Fibroblast of lung (primary cell): Measurements from ENCODE around the gene MEX3A.
"Not testable (repeated sequence)": the region's sequence is repeated elsewhere in the genome, so short reads cannot be mapped to it uniquely, and the experiment has no call there.

Source experiments
- EZH2 ChIP-seq: IDR thresholded peaks from 2 replicates; pipeline ENCODE4 v1.5.1; 2012; ENCODE audit warnings: low read length, control low read depth, mild to moderate bottlenecking; ENCODE audit errors: missing control alignments
- TF ChIP-seq, protein P1 (sequence below), 2 donors: IDR thresholded peaks in 1 of 2; conservative IDR thresholded peaks in 1 of 2; 1 replicate in 1 of 2; 2 replicates in 1 of 2; pipeline ENCODE4 v1.5.1; 2011 to 2012; ENCODE audit warnings: low read length in 2 of 2, control low read depth in 1 of 2, inconsistent platforms in 1 of 2, low read depth in 1 of 2, mild to moderate bottlenecking in 1 of 2

DNA sequence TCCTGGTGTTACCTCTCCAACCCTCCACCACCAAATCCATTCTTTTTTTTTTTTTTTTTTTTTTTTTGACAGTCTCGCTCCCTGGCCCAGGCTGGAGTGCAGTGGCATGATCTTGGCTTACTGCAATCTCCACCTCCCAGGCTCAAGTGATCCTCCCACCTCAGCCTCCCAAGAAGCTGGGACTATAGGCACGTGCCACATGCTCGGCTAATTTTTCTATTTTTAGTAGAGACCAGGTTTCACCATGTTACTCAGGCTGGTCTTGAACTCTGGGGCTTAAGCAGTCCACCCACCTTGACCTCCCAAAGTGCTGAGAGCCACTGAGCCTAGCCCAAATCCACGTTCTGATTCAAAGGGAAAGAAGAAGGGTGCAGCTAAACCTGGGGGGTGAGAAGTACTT lies 38.7 kb upstream of the MEX3A start:
- not testable (repeated sequence) for TF ChIP-seq EZH2
- TF ChIP-seq, protein P1, sequence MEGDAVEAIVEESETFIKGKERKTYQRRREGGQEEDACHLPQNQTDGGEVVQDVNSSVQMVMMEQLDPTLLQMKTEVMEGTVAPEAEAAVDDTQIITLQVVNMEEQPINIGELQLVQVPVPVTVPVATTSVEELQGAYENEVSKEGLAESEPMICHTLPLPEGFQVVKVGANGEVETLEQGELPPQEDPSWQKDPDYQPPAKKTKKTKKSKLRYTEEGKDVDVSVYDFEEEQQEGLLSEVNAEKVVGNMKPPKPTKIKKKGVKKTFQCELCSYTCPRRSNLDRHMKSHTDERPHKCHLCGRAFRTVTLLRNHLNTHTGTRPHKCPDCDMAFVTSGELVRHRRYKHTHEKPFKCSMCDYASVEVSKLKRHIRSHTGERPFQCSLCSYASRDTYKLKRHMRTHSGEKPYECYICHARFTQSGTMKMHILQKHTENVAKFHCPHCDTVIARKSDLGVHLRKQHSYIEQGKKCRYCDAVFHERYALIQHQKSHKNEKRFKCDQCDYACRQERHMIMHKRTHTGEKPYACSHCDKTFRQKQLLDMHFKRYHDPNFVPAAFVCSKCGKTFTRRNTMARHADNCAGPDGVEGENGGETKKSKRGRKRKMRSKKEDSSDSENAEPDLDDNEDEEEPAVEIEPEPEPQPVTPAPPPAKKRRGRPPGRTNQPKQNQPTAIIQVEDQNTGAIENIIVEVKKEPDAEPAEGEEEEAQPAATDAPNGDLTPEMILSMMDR (conservative IDR thresholded peaks at IDR 0.05 in 1 of 2, IDR thresholded peaks at IDR 0.05 in 1 of 2; ENCODE audit: low read depth in 1 of 2, low read length in 2 of 2) = not testable (repeated sequence)
